SK-N-SH (cell line): ENCODE measurements around the gene ARFGAP1.

Experiments
- RCOR1 ChIP-seq: fragments of 150-350 bp; IDR thresholded peaks from 2 replicates; pipeline ENCODE4 v1.6.1; 2017; ENCODE audit warnings: antibody characterized with exemption, low read length
- TAF1 ChIP-seq: IDR thresholded peaks from 2 replicates; pipeline ENCODE4 v1.6.1; 2012; ENCODE audit warnings: low read depth, mild to moderate bottlenecking, low read length, moderate library complexity, borderline replicate concordance
- TF ChIP-seq, protein P1 (sequence below): IDR thresholded peaks from 2 replicates; pipeline ENCODE4 v1.4.0; 2012; ENCODE audit warnings: low read depth
- TF ChIP-seq, protein P2 (sequence below): fragments of 200-600 bp; sonication (generic); IDR thresholded peaks from 2 replicates; pipeline ENCODE4 v1.6.1; 2017; ENCODE audit warnings: antibody characterized with exemption, mild to moderate bottlenecking, moderate library complexity
- TF ChIP-seq, protein P3 (sequence below): IDR thresholded peaks from 2 replicates; pipeline ENCODE4 v1.4.0; 2012; ENCODE audit warnings: low read depth, borderline replicate concordance
- TF ChIP-seq, protein P4 (sequence below): IDR thresholded peaks from 2 replicates; pipeline ENCODE4 v1.6.1; 2012; ENCODE audit warnings: mild to moderate bottlenecking, low read depth, low read length, moderate library complexity

DNA sequence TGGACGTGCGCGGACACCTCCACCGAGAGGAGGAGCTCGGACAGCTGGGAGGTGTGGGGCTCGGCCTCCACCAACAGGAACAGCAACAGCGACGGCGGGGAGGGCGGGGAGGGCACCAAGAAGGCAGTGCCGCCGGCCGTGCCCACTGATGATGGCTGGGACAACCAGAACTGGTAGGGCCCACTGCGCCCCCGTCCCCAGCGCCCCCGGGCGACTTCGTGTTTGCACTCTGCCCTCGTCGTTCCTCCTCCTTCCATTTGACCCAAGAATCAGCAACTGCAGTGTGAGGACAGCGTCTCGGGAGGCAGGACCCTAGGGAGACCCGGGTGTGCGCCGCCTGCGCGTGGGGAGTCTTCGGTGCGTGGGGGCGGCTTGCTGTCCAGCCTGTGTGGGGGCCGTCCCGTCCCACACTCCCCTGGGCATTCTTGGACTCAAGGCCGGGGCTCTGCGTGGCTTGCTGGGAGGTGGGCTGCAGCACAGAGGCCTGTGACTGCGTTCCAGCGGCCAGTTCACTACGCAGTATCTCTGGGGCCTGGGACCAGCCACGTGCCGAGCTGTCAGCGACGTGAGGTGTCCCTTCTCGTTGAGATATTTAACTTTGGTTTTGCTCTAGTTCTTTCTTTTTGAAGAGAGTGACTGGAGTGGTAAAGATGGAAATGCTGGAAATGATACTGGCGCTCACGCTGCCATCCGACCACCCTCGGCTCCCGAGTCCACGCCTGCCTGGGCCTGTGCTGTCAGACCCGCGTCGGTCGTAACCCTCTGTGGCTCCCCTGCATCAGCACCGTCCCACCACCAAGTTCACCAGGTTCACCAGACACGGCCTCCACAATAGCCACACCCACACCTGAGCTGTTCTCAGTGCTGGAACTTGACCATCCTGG is 15.3 kb downstream of the ARFGAP1 start:
- no peak for TF ChIP-seq RCOR1
- TF ChIP-seq, protein P1, sequence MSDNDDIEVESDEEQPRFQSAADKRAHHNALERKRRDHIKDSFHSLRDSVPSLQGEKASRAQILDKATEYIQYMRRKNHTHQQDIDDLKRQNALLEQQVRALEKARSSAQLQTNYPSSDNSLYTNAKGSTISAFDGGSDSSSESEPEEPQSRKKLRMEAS, result no peak
- TF ChIP-seq, protein P2, sequence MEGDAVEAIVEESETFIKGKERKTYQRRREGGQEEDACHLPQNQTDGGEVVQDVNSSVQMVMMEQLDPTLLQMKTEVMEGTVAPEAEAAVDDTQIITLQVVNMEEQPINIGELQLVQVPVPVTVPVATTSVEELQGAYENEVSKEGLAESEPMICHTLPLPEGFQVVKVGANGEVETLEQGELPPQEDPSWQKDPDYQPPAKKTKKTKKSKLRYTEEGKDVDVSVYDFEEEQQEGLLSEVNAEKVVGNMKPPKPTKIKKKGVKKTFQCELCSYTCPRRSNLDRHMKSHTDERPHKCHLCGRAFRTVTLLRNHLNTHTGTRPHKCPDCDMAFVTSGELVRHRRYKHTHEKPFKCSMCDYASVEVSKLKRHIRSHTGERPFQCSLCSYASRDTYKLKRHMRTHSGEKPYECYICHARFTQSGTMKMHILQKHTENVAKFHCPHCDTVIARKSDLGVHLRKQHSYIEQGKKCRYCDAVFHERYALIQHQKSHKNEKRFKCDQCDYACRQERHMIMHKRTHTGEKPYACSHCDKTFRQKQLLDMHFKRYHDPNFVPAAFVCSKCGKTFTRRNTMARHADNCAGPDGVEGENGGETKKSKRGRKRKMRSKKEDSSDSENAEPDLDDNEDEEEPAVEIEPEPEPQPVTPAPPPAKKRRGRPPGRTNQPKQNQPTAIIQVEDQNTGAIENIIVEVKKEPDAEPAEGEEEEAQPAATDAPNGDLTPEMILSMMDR, result no peak
- TF ChIP-seq, protein P3, sequence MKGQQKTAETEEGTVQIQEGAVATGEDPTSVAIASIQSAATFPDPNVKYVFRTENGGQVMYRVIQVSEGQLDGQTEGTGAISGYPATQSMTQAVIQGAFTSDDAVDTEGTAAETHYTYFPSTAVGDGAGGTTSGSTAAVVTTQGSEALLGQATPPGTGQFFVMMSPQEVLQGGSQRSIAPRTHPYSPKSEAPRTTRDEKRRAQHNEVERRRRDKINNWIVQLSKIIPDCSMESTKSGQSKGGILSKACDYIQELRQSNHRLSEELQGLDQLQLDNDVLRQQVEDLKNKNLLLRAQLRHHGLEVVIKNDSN, result no peak
- no peak for TF ChIP-seq TAF1
- TF ChIP-seq, protein P4, sequence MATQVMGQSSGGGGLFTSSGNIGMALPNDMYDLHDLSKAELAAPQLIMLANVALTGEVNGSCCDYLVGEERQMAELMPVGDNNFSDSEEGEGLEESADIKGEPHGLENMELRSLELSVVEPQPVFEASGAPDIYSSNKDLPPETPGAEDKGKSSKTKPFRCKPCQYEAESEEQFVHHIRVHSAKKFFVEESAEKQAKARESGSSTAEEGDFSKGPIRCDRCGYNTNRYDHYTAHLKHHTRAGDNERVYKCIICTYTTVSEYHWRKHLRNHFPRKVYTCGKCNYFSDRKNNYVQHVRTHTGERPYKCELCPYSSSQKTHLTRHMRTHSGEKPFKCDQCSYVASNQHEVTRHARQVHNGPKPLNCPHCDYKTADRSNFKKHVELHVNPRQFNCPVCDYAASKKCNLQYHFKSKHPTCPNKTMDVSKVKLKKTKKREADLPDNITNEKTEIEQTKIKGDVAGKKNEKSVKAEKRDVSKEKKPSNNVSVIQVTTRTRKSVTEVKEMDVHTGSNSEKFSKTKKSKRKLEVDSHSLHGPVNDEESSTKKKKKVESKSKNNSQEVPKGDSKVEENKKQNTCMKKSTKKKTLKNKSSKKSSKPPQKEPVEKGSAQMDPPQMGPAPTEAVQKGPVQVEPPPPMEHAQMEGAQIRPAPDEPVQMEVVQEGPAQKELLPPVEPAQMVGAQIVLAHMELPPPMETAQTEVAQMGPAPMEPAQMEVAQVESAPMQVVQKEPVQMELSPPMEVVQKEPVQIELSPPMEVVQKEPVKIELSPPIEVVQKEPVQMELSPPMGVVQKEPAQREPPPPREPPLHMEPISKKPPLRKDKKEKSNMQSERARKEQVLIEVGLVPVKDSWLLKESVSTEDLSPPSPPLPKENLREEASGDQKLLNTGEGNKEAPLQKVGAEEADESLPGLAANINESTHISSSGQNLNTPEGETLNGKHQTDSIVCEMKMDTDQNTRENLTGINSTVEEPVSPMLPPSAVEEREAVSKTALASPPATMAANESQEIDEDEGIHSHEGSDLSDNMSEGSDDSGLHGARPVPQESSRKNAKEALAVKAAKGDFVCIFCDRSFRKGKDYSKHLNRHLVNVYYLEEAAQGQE, result no peak
